LNCaP clone FGC (cell line): ENCODE results near the gene RAMP3.

ENCODE experiments used
- DNase-seq: peaks from one replicate; pipeline ENCODE4 v3.0.0-alpha.2; 2011; ENCODE audit warnings: low read depth
- H3K4me3 ChIP-seq: 2 replicates; pipeline ENCODE4 v1.5.1; 2011; ENCODE audit warnings: mild to moderate bottlenecking, low read depth, low read length, control low read depth
- TF ChIP-seq, protein P1 (sequence below): IDR thresholded peaks from 2 replicates; pipeline ENCODE4 v1.5.1; 2012; ENCODE audit warnings: mild to moderate bottlenecking; ENCODE audit not compliant: control insufficient read depth, insufficient read depth; ENCODE audit errors: extremely low read depth

RAMP3 gene

DNA sequence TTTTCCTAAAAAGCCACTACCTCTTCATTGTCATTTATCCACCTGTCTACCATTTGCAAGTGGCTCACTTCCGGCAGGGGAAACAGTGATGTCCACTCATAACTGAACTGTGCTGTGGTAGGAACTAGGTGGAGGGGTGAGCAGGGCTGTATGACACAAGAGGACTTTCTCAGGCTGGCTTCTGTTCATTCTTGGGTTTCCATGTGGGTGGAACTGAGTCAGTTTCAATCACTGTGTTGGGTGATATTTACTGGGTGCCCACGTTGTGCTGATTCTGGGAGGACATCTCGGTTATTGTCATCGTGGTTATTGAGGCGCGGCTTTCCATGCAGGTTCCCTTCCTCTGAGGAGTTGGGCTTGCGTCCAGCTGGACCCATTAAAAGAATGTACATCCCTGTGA, 38.8 kb downstream of the RAMP3 start:
- TF ChIP-seq, protein P1, sequence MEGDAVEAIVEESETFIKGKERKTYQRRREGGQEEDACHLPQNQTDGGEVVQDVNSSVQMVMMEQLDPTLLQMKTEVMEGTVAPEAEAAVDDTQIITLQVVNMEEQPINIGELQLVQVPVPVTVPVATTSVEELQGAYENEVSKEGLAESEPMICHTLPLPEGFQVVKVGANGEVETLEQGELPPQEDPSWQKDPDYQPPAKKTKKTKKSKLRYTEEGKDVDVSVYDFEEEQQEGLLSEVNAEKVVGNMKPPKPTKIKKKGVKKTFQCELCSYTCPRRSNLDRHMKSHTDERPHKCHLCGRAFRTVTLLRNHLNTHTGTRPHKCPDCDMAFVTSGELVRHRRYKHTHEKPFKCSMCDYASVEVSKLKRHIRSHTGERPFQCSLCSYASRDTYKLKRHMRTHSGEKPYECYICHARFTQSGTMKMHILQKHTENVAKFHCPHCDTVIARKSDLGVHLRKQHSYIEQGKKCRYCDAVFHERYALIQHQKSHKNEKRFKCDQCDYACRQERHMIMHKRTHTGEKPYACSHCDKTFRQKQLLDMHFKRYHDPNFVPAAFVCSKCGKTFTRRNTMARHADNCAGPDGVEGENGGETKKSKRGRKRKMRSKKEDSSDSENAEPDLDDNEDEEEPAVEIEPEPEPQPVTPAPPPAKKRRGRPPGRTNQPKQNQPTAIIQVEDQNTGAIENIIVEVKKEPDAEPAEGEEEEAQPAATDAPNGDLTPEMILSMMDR = no peak
- DNase-seq = no peak

GRCh38 chr7:45197461-45197860, 39.9 kb downstream of the RAMP3 start:
- H3K4me3 ChIP-seq = no peak overlapping the region
- no peak for DNase-seq
- TF ChIP-seq, protein P1 = no peak

More for the DNA sequence above, 38.8 kb downstream of the RAMP3 start:
- H3K4me3 ChIP-seq = no peak overlapping the region

GRCh38 chr7:45198986-45199385, 41.4 kb downstream of the RAMP3 start:
- TF ChIP-seq, protein P1 = no peak
- DNase-seq = no peak

DNA sequence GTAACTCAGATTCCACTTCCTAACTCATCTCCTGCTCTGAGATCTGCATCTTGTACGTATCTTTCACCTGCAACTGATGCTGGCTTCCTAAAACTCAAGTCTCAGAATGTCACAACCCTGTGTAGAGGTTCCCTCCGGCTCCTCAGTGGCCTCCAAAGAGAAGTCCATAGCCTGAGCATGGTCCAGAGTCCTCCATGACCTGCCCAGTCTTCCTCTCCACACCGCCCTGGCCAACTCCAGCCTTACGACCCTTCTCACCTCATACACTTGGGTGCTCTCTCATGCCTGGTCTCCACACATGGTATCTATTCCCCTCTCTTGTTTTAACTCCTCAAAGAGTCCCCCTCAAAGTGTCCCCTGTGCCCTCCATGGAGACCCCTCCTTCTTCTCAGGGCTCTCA, 41.9 kb downstream of the RAMP3 start:
- no peak for DNase-seq
- TF ChIP-seq, protein P1 = no peak
- no peak overlapping the region for H3K4me3 ChIP-seq

More at GRCh38 chr7:45198986-45199385, 41.4 kb downstream of the RAMP3 start:
- no peak overlapping the region for H3K4me3 ChIP-seq

GRCh38 chr7:45202625-45203024, 45.0 kb downstream of the RAMP3 start:
- no peak overlapping the region for H3K4me3 ChIP-seq
- no peak for DNase-seq
- TF ChIP-seq, protein P1 = no peak

- no peak for DNase-seq
- TF ChIP-seq, protein P1 = no peak
- H3K4me3 ChIP-seq = no peak overlapping the region
Observed at GRCh38 chr7:45203036-45203435, 45.4 kb downstream of the RAMP3 start.

GRCh38 chr7:45203459-45203858, 45.9 kb downstream of the RAMP3 start:
- no peak for DNase-seq
- TF ChIP-seq, protein P1 = no peak
- H3K4me3 ChIP-seq = no peak overlapping the region
